Measurements from ENCODE around the gene SYT1. TPM values are rescaled to one million over a fixed set of nuclear protein-coding genes. Genes with fewer than 3 reads are reported as not detected.

Gene SYT1
- total and polyA plus RNA-seq, 2 of the 4 experiments (the other 2 are of a cell fraction), result 2.8 to 3.0 TPM

DNA sequence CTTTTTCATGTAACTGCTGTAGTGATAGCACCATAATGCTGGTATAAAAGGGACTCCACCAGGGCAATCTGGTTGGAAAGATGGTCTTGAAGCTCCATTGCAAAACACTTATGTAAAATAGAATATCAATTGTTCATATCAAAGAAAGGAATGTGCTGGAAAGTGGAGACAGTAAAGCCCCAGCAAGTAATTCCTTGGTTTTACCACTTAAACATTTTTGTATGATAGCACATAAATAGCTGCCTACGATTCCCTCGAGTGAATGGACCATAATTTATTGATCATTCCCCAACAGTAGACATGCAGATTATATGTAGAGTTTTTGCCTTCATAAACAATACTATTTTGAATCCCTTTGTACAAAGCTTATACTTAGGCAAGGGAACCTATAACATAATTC lies 550.7 kb downstream of the SYT1 start:
- Histone ChIP-seq H2BK20ac (ENCODE audit: low read depth, low read length) (peak overlapping the region; percentile 87; the same call in 1 of the 2 replicates), H3K23ac (ENCODE audit: low read depth, low read length) (no peak overlapping the region), H3K27me3 (ENCODE audit: control insufficient read depth, insufficient read depth, low read length) (no peaks in the 10 kb centered on the region), H3K4me2 (ENCODE audit: low read depth, low read length) (no peak overlapping the region), H4K20me1 (ENCODE audit: insufficient read depth, low read length) (no peaks in the 10 kb centered on the region), H3K18ac (ENCODE audit: low read depth, low read length) (peak overlapping the region; percentile 87), H3K9ac (ENCODE audit: low read depth, low read length) (no peak overlapping the region), H3K27ac (ENCODE audit: insufficient read depth, low read length) (peak overlapping the region; percentile 50; the same call in 1 of the 2 replicates), H2BK5ac (ENCODE audit: low read depth, low read length, poor library complexity, severe bottlenecking) (peak overlapping the region; percentile 80), H3K56ac (ENCODE audit: extremely low read depth, insufficient read depth, low read length) (no peak overlapping the region), H2BK120ac (ENCODE audit: low read depth, low read length) (peak overlapping the region; percentile 84), H2AFZ (replicated peaks; ENCODE audit: low read length, poor library complexity) (no peak overlapping the region), H2AK9ac (replicated peaks; ENCODE audit: low read depth, low read length, poor library complexity) (no peak overlapping the region), H3K9me1 (ENCODE audit: insufficient read depth, low read length) (peaks cover 7% of the 10 kb centered on the region; the same call in 1 of the 2 replicates), H3K14ac (replicated peaks; ENCODE audit: low read depth, low read length) (0 out of 2 replicates have a peak overlapping the region, but pooled peaks have one; percentile 65), H3K79me1 (ENCODE audit: low read depth in 1 of 2, low read length in 2 of 2) (peaks cover 0 to 3% of the 10 kb centered on the region in 2 experiments; a peak in 1 of 4 replicates), H4K5ac (ENCODE audit: low read depth, low read length) (peak overlapping the region; percentile 79; the same call in 1 of the 2 replicates), H3K4ac (ENCODE audit: low read depth, low read length) (peak overlapping the region; percentile 48; the same call in 1 of the 2 replicates), H3K4me3 (ENCODE audit: insufficient read depth, low read depth, low read length) (no peak overlapping the region), H4K91ac (ENCODE audit: insufficient read depth, low read depth, low read length) (peak overlapping the region; percentile 24; the same call in 1 of the 2 replicates), H3K9me3 (ENCODE audit: control insufficient read depth, insufficient read depth, low read length) (no peaks in the 10 kb centered on the region), H3K4me1 (ENCODE audit: control insufficient read depth, insufficient read depth, low read length) (peaks cover 8% of the 10 kb centered on the region), H3K36me3 (ENCODE audit: control insufficient read depth, insufficient read depth, low read length) (no peaks in the 10 kb centered on the region), H2BK15ac (ENCODE audit: low read depth, low read length) (0 out of 3 replicates have a peak overlapping the region, but pooled peaks have one; percentile 37), H4K8ac (ENCODE audit: low read depth in 2 of 2, low read length in 2 of 2) (peak overlapping the region; percentile 56 to 73; a peak in 3 of 4 replicates), H2AK5ac (ENCODE audit: low read depth, low read length) (no peak overlapping the region)
- POLR2A ChIA-PET (ENCODE audit: unreplicated experiment), result no interaction called here
- intact Hi-C loops (cut with micrococcal nuclease) (no loop called here), dilution Hi-C loops (cut with HindIII; ENCODE audit: low sequenced_read_pairs, unreplicated experiment) (no loop called here), in situ Hi-C loops (cut with MboI; ENCODE audit: low sequenced_read_pairs) (loop anchor here (25.0 kb wide), 3 partner anchors 522 to 1522 kb away; partner anchors contain the start of genes LIN7A and PPP1R12A)
- ATAC-seq (ENCODE audit: low read depth) (no peak), DNase-seq (no peak)
- CTCF ChIA-PET, result interaction anchor here (0.6 to 1.5 kb wide), 3 partner anchors 10 to 538 kb away, joined by 3 to 6 read pairs (median 5); no protein-coding TSS in a partner anchor
- BruUV-seq (replicated peaks), result no TSS peak
- TF ChIP-seq MAZ (IDR thresholded peaks at IDR 0.05; ENCODE audit: borderline replicate concordance, low read depth, low read length), result no peak
- TF ChIP-seq, protein P1, sequence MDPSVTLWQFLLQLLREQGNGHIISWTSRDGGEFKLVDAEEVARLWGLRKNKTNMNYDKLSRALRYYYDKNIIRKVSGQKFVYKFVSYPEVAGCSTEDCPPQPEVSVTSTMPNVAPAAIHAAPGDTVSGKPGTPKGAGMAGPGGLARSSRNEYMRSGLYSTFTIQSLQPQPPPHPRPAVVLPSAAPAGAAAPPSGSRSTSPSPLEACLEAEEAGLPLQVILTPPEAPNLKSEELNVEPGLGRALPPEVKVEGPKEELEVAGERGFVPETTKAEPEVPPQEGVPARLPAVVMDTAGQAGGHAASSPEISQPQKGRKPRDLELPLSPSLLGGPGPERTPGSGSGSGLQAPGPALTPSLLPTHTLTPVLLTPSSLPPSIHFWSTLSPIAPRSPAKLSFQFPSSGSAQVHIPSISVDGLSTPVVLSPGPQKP (IDR thresholded peaks at IDR 0.05; ENCODE audit: borderline replicate concordance, low read depth, low read length), result no peak
- no peak for TF ChIP-seq RCOR1 (IDR thresholded peaks at IDR 0.05; ENCODE audit: insufficient replicate concordance, low read length)
- no peak for TF ChIP-seq CEBPB (IDR thresholded peaks at IDR 0.05; ENCODE audit: low read depth, low read length)
- no peak for TF ChIP-seq FOS (IDR thresholded peaks at IDR 0.05; ENCODE audit: low read depth, low read length)
- TF ChIP-seq CHD1 (IDR thresholded peaks at IDR 0.05; ENCODE audit: low read depth, low read length), result no peak
- TF ChIP-seq MXI1 (IDR thresholded peaks at IDR 0.05; ENCODE audit: borderline replicate concordance, low read depth, low read length), result no peak
- TF ChIP-seq, protein P2, sequence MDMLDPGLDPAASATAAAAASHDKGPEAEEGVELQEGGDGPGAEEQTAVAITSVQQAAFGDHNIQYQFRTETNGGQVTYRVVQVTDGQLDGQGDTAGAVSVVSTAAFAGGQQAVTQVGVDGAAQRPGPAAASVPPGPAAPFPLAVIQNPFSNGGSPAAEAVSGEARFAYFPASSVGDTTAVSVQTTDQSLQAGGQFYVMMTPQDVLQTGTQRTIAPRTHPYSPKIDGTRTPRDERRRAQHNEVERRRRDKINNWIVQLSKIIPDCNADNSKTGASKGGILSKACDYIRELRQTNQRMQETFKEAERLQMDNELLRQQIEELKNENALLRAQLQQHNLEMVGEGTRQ (IDR thresholded peaks at IDR 0.05; ENCODE audit: low read depth, low read length), result no peak
- no peak for TF ChIP-seq SMC3 (IDR thresholded peaks at IDR 0.05; ENCODE audit: low read depth, low read length)
- TF ChIP-seq RAD21 (IDR thresholded peaks at IDR 0.05; ENCODE audit: low read length), result no peak
- TF ChIP-seq POLR2A (IDR thresholded peaks at IDR 0.05; ENCODE audit: low read depth, low read length), result no peak
- TF ChIP-seq NFE2L2 (IDR thresholded peaks at IDR 0.05; ENCODE audit: low read depth, low read length), result no peak
- TF ChIP-seq RFX5 (IDR thresholded peaks at IDR 0.05; ENCODE audit: low read depth, low read length), result no peak
- TF ChIP-seq, protein P3, sequence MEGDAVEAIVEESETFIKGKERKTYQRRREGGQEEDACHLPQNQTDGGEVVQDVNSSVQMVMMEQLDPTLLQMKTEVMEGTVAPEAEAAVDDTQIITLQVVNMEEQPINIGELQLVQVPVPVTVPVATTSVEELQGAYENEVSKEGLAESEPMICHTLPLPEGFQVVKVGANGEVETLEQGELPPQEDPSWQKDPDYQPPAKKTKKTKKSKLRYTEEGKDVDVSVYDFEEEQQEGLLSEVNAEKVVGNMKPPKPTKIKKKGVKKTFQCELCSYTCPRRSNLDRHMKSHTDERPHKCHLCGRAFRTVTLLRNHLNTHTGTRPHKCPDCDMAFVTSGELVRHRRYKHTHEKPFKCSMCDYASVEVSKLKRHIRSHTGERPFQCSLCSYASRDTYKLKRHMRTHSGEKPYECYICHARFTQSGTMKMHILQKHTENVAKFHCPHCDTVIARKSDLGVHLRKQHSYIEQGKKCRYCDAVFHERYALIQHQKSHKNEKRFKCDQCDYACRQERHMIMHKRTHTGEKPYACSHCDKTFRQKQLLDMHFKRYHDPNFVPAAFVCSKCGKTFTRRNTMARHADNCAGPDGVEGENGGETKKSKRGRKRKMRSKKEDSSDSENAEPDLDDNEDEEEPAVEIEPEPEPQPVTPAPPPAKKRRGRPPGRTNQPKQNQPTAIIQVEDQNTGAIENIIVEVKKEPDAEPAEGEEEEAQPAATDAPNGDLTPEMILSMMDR (conservative IDR thresholded peaks at IDR 0.05; ENCODE audit: low read depth, low read length), result no peak
- TF ChIP-seq MAFK (IDR thresholded peaks at IDR 0.05; ENCODE audit: low read depth, low read length), result no peak
- no CpG with 5 or more reads among the region's 2 CpGs for WGBS, 2 experiments (ENCODE audit: extremely low coverage in 2 of 2, insufficient read length in 1 of 2)
